ENCODE data around the gene SLC23A2.
"Not testable (repeated sequence)": the region's sequence is repeated elsewhere in the genome, so short reads cannot be mapped to it uniquely, and the experiment has no call there.

- TF ChIP-seq EP300 (conservative IDR thresholded peaks at IDR 0.05; ENCODE audit: poor library complexity, severe bottlenecking); CTCF (IDR thresholded peaks at IDR 0.05; ENCODE audit: poor library complexity, severe bottlenecking); RAD21 (conservative IDR thresholded peaks at IDR 0.05); POLR2AphosphoS5 (IDR thresholded peaks at IDR 0.05); EZH2 (IDR thresholded peaks at IDR 0.05; ENCODE audit: borderline replicate concordance, insufficient read depth, low read length, poor library complexity, severe bottlenecking): not testable (repeated sequence)
Measured at GRCh38 chr20:4921271-4921670, 80.0 kb downstream of the SLC23A2 start.

Data from neural cell (in vitro differentiated cells).